AML-193 (cell line): Measurements from ENCODE around the gene COL19A1.
"Not testable (repeated sequence)": the region's sequence is repeated elsewhere in the genome, so short reads cannot be mapped to it uniquely, and the experiment has no call there.

Experiments
- DNase-seq, 2 experiments: peaks; one replicate each; lab custom pipeline; 2025; lab: John Stamatoyannopoulos, UW

COL19A1 gene

DNA sequence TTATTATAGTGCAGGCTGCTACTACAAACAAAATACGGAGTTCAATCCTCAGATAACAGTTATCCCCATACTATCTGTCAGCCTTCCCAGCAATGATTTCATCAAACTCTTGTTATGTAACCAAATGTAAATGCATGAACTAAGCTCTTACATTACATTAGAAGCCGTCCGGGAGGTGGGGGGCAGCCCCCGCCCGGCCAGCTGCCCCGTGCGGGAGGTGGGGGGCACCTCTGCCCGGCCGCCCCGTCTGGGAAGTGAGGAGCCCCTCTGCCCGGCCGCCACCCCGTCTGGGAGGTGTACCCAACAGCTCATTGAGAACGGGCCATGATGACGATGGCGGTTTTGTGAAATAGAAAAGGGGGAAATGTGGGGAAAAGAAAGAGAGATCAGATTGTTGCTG is 99.6 kb downstream of the COL19A1 start:
- not testable (repeated sequence) for DNase-seq

DNA sequence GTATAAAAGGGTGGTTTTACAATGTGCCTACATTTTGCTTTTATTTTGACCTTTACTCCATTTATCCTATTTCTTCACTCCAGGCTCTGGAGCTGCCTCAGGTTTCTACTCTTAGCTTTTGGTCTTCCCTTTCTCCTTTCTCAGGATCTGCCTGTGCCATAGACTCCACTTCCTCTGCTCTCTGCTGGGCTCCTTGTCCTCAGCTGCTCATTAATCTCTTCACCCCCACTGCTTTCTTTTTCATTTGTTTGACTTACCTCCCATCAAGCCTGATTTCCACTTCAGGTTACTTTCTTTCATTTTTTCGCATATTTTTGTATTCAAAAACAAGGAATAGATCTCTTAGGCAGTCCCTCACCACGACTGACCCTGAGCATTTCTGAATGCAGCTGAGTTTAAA is 106.8 kb downstream of the COL19A1 start:
- DNase-seq: no peak

DNA sequence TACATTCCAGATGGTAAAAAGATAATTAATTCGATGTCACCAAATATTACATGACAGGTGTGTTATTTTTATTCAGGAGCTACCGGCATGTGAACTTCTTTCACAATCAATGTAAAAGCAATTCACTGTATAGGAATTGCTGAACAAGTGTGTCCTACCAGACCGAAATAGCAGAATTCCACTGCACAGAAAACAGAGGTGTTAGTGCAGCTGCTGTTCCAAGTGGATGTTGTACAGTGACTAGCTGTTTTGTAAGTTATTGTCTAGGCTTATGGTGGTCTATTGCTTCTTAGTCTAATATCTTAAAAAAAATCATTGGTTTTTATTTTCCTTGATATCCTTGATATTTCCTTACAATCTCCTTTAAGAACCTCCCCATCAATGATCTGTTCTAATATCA is 107.4 kb downstream of the COL19A1 start:
- DNase-seq: no peak

DNA sequence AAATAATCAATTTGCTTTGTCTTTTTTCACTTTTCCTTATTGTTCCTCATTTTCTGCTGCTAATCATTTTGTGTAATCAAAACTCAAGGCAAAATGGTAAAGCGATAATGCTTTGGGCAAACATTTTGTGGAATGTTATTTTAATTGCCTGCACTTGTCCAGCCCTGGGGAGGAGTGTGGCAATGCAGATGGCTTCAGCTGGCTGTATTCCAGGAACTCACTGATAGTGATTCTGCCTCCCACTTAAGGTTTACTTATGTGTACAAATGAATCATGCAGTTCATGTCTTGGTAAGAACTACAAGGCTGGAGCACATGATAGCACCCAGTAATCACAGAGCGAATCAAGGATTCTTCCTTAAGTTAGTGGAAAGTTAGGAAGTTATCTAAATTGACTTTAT is 107.8 kb downstream of the COL19A1 start:
- no peak for DNase-seq

DNA sequence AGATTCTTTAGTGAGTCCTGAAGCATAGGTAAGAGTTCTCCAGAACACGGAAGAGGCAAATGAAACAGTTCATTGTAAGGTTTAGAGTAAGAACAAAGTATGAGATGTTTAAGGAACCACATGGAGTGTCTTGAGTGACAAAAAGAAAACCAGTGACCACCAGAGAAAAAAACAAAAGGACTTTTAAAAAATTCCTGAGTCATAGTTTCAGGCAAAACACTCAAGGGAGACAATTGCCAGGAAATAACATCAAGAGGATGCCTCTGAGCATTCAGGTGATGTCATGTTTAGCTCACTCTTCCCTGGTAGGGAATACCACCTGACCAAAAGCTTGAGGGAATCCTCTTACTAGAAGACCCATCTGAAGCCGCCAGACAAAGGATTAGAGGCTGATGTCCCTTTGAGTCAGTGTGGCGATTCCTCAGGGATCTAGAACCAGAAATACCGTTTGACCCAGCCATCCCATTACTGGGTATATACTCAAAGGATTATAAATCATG is 110.3 kb downstream of the COL19A1 start:
- no peak for DNase-seq

DNA sequence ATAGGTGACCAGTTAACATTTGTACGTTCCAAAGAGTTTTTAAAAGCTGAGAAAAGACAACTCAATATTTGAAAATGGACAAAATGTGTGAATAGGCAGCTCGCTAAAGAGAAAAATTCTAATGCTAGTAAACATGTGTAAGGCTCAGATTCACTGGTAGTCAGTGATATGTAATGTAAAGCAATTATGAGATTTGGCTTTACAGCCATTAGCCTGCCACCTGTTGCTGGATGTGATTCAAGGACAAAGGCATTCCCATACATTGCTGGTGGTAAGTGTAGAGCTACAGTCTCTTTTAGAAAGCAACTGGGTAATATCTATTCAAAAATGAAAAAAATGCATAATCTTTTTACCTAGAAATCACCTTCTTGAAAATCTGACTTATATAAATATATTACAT is 114.3 kb downstream of the COL19A1 start:
- no peak for DNase-seq

DNA sequence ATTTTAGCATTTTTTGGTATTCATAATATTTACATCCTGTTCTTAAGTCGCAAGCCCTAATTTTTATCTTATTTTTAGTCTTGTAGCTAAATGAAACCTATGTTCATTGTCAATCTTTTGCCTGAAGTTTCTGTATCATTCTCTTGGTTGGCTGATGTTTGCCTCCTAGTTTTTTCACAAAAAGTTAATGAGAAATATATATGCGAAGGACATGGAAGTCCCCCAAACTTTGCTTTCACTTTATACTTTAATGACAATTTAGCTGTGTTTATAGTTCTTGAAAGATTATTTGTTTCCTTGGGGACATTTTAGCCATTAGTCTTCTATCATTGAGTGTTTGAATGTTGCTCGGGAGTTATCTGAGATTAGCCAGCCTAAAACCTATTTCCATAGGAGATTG is 118.2 kb downstream of the COL19A1 start:
- no peak for DNase-seq

DNA sequence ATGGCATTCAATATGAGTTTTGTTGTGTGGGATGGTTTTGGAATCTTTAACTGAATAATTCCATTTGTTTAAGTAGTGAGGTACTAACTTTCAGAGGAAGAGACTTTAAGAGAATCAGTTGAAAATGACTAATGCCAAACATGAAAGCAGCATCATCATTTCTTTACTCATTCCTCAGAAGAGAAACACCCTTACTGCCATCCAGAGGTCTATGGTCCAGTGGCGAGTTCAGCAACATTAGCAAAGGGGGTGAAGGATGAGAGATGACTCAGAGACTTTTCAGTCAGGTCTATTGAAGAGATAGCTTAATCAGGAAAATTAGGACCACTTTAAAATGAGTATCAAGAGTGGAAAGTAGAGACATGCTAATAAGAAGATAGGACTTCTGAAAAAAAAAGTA is 118.8 kb downstream of the COL19A1 start:
- no peak for DNase-seq

DNA sequence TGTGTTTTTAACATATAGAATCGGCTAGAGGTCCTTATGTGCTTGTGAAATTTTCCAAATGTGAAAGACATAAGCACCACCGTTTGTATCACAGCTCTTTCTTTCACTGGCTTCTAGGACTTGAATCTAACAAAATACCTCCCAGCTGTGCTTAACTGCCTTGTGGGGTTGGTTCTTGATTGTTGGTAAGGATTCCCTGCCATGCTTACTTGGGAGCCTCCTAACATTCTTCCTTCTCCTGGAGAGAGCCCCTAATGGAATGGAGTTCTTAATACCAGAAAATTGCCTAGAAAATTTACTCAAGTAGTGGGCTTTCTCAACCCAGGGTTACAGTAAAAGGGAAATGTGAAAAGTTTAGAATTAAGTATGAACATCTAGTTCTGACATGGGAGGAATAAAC is 121.2 kb downstream of the COL19A1 start:
- DNase-seq: no peak

DNA sequence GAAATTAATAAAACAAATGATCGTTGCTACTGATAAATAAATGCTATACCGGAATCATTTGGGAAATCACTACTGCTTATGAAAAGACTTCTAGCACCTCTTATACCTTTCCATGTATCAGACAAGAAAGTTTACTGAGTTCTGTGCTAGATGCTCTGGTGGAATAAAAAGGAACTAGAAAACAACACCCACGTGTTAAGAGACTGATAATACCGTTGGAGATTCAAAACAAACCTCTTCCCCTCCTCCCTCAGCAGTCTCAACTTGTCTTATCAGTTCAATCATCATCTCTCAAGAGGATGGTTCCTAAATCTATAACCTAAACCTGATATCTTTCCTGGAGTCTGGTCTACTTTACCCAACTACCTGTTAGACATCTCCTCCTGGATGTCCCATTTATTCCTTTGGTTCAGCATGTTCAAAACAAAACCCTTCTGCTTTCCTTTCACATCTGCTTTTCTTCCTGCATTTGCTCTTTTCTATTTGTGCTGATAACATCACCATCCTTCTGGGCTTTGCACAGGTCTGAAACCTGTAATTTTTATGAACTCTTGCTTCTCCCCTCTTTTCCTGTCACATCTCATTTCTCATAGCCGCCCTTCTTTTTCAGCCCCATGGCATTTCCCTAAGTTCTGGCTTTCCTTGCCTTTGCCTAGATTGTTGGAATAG is 122.2 kb downstream of the COL19A1 start:
- DNase-seq: no peak

DNA sequence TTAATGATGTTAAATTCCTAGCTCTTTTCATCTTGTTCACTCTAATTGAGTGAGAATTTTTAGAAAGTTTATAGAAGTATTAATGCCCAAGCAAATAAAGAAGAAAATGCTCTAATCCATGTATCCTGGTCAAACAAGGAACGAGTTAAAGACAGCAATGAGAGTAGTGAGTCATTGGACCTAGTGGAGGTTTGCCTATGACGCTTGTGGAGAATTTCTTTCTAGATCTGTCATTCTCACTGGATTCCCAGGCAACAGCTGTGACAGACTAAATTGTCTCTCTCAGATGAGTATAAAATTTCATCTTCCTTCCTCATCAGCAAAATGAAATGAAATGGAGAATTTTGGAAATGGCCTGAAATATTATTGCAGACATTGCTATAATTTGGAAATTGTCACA is 127.9 kb downstream of the COL19A1 start:
- no peak for DNase-seq

DNA sequence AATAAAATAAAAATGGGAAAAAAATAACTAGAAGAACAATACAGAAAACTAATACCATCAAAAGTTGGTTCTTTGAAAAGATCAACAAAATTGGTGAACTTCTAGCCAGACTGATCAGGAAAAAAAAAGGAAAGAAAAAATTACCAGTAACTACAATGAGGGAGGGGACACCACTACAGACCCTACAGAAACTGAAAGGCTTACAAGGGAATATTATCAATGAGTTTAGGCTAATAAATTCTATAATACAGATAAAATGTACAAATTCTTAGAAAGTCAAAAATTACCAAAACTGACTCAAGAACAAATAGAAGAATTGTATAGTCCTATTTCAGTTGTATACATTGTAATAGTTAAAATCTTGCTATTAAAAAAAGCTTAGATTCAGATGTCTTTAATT is 141.8 kb downstream of the COL19A1 start:
- no peak for DNase-seq

DNA sequence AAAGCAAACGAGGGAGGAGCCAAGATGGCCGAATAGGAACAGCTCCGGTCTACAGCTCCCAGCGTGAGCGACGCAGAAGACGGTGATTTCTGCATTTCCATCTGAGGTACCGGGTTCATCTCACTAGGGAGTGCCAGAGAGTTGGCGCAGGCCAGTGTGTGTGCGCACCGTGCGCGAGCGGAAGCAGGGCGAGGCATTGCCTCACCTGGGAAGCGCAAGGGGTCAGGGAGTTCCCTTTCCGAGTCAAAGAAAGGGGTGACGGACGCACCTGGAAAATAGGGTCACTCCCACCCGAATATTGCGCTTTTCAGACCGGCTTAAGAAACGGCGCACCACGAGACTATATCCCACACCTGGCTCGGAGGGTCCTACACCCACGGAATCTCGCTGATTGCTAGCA is 144.0 kb downstream of the COL19A1 start:
- DNase-seq: not testable (repeated sequence)

DNA sequence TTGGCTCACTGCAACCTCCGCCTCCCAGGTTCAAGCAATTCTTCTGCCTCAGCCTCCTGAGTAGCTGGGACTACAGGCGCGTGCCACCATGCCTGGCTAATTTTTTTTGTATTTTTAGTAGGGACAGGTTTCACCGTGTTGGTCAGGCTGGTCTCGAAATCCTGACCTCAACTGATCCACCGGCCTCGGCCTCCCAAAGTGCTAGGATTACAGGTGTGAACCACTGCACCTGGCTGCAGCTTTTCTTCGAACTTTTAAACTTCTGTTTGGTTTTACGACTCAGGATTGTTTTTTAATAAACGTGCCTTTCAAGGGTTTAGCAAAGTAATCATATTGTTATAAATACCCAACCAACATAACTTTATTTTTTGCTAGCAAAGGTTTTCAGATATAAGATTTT is 156.8 kb downstream of the COL19A1 start:
- DNase-seq: not testable (repeated sequence)

DNA sequence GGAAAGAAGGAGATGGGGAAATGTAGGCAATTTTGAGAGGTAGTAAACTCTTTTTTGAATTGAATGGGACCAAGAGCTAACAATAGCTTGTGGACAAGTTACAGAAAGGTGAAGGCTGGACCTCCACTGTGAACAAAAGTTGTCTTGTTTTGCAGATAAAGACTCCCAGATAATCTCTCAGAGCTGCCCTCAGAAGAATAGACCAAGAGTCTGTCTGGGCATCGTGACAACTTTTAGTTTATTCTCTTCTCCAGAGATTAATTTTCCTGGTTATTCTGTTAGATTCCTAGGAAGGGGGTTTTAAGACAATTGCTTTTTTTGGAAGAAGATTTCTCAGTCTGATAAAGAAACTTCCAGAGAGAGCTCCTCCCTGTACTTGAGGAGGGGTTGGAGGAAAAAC is 161.9 kb downstream of the COL19A1 start:
- no peak for DNase-seq

DNA sequence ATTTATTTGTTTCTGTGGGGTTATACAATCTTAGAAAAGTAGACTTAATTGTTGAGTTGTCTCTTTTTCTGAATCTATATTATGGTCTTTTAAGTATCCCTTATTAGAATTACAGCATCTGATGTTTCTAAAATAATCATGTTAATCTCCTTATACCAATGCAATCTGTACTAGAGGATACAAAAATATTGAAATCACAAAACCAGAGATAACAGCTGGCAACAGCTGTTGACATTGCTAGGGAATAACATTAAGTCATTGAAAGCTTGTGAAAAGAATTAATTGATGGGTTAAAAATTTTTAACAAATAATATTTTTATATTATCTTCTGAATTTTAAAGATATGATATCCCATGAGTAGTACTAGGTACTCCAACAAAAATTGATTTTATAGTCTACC is 162.6 kb downstream of the COL19A1 start:
- DNase-seq: no peak

DNA sequence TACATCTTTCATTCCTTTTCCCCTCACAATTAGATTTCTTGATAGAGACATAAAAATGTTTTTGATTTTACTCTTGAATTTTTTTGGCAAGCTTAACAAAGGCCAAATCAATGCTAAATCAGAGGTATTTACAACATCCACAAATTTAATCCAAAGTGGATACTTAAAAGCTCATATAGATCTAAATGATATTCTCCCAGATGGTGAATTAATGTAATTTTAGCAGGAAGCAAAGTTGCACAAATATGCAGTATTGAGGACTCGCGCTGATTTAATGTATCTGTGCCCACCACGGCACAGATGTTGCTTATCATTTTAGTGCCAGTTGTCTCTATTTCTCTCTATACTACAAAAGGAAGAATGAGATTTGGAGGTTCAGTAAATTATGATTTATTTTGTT is 167.4 kb downstream of the COL19A1 start:
- DNase-seq: no peak

DNA sequence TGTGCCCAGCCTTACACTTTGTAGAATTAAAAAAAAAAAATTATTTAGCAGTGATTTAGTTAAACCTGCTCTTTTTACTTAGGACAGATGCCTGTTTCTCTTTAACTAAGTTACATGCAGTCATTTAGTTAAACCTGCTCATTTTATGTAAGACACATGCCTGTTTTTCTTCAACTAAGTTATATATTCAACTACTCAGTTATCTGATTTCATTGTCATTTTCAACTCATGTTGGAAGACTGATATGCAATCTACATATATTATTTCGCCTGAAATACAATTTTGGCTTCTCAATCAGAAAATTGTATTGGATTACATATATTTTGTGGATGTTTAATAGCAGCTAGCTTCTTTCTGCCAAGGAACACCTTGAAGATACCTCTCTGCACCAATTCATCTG is 171.1 kb downstream of the COL19A1 start:
- DNase-seq: no peak

DNA sequence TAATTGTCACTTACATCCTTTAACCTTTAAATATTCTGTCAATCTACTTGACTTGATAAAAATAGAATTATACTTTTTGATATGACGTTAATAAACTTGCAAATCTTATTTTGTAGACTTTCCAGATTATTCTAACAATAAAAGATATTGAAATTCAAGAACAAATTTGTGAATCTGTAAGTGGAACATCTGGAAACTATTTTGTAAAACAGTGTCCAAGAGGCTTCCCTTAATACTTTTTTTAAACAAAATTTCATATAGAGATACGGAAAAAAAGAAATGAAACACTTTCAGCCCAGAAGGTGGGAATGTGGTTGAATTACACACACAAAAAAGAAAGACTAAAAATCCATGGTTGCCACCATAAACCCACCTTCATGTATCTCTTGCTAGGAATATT is 174.4 kb downstream of the COL19A1 start:
- DNase-seq: no peak

DNA sequence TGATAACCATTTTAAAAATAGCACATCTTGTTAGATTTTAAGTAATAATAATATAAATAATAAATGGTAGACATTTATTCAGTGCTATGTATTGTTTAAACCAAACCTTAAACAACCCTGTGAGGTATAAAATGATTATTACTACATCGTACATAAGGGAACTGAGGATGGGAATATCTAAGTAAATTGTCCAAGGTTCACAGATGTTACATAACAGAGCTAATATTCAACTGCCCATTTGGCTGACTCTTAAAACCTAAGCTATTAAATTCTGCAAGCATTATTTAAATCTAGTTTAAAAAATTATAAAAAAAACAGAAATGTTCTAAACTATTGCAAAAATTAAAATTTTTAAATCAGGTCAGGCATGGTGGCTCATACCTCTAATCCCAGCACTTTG is 175.1 kb downstream of the COL19A1 start:
- DNase-seq: no peak

DNA sequence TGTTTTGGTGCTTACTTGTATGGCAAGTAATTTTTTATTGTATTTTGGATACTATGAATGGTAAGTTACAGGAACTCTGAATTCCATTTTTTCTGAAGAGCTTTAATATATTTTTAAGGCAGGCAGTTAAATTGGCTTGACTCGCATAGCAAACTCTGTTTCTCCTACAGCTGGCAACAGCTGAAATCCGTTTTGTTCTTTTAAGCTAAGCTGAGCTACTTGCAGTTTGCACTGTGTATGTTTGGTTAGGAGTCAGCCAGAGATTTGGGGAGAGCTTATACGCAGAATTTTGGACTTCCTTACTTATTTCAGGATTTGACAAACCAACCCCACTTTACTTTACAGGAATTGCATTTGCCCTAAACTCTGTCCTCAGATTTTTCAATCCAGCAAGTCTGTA is 179.1 kb downstream of the COL19A1 start:
- no peak for DNase-seq

DNA sequence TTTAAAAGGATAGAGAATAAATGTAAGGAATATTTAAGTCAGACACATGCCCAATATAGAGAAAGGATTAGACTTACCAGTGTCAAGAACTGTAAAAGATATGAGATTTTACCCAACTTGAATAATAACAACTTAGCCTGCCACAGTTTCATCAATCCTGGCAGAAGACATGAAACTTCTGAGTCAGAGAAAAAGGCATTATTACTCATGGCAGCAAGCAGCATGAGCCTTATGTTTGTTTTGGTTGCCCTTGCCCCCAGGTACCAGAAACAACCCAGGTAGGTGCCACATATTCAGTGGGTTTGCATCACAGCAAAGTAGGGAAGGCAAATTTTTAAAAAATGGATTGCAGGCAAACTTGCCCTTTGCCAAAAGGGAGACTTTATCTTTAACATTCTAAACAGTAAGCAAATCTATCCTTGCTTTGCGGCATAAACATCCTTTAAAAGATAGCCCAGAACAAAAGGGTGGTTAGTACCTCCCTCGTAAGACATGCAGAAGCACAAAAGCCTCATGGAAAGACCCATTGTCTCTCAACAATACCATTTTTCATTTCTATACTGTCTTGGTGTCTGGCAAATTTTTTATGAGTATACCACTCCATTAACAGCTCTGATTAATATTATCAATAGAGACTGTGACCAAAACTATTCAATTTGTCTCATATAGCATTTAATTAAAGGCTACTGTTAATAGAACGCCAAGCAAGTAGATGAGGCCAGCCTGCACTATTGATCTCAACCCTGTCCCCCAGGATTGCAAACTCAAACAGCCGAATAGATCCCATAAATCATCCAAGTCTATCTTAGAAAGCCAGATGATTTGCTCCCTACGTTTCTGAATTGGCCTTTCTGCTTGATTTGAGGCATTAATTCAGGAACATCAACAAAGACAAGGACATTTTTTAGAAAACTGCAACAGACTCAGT is 185.1 kb downstream of the COL19A1 start:
- no peak for DNase-seq

DNA sequence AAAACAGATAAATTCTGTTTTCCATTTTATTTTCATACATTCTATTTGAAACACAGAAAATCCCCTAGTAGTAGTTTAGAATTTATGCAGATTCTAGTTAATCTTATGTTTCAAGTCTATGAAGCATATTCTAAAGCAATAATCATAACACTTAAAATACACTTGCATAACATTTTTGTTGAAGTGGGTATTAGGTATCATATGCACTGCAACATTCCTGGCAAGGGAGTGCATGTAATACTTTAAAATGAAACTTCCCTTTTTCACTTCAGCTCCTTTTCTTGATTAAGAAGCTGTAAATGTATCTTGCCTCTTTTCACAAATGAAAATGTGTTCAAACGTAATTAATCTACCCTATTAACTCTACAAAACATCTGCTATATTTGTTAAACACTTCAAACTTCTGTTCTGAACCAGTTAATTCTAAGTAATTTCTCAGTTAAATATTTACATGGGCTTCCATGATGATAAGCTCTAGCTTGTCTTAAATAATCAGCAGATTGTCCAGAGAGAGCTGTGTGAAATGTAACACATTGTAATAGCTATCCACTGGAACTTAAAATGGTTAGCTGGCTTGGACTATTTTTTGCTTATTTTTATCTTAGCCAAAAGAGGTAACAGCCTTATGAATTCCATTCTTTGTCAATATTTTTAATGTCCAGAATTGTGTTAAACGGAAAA is 192.8 kb downstream of the COL19A1 start:
- DNase-seq: peak; percentile 14 to 25
